K562 (cell line): ENCODE data around the gene RREB1. TPM values are rescaled to one million over a fixed set of nuclear protein-coding genes. Genes with fewer than 3 reads are reported as not detected.

Experiments
- CBFA2T3 ChIP-seq: fragments of 450-650 bp; IDR thresholded peaks from 2 replicates; pipeline ENCODE4 v1.6.1; 2017
- KLF10 ChIP-seq: fragments of 250-450 bp; sonication (Bioruptor Pico); IDR thresholded peaks from 2 replicates; pipeline ENCODE4 v1.6.1; 2021; ENCODE audit warnings: matching md5 sums
- PRMT5 ChIP-seq: sonication (generic); formaldehyde crosslinking; IDR thresholded peaks from 2 replicates; pipeline ENCODE4 v1.5.0; 2020; ENCODE audit warnings: missing genetic modification reagents
- PTTG1 ChIP-seq: fragments of 450-650 bp; IDR thresholded peaks from 2 replicates; pipeline ENCODE4 v1.6.1; 2016; ENCODE audit warnings: low read depth, mild to moderate bottlenecking, missing genetic modification characterization, missing compliant biosample characterization
- PURB ChIP-seq: sonication (generic); formaldehyde crosslinking; IDR thresholded peaks from 2 replicates; pipeline ENCODE4 v1.9.0; 2021; ENCODE audit warnings: low read depth, mild to moderate bottlenecking, missing genetic modification reagents
- RNF2 ChIP-seq: sonication (generic); IDR thresholded peaks from 2 replicates; pipeline ENCODE4 v1.6.1; 2016
- SRF ChIP-seq, 2 experiments: fragments of 250-450, 450-650 bp in 1 of 2; sonication (Bioruptor Pico) in 1 of 2; sonication (generic) in 1 of 2; formaldehyde crosslinking; IDR thresholded peaks; 2 replicates each; pipeline versions ENCODE4 v1.5.0 to v1.5.1; 2020 to 2022; ENCODE audit warnings: mild to moderate bottlenecking in 1 of 2, missing genetic modification reagents in 1 of 2
- TAF1 ChIP-seq: IDR thresholded peaks from 2 replicates; pipeline ENCODE4 v1.6.1; 2011; ENCODE audit warnings: mild to moderate bottlenecking, low read length, moderate library complexity; ENCODE audit not compliant: insufficient read depth, control insufficient read depth, severe bottlenecking; ENCODE audit errors: extremely low read depth
- XRCC5 ChIP-seq: fragments of 200-400 bp; formaldehyde crosslinking; IDR thresholded peaks from 2 replicates; pipeline ENCODE4 v1.6.1; 2017; ENCODE audit warnings: low read depth, mild to moderate bottlenecking, low read length
- ZNF354B ChIP-seq: fragments of 250-450 bp; sonication (Bioruptor Pico); IDR thresholded peaks from 2 replicates; pipeline ENCODE4 v1.4.0; 2020
- ZNF644 ChIP-seq: fragments of 200-800 bp; sonication (Bioruptor generic); IDR thresholded peaks from 2 replicates; pipeline ENCODE4 v1.6.1; 2016; ENCODE audit warnings: low read depth, missing genetic modification characterization, missing compliant biosample characterization
- ZNF780A ChIP-seq: fragments of 250-450 bp; sonication (Bioruptor Pico); IDR thresholded peaks from 2 replicates; pipeline ENCODE4 v1.5.0; 2021; ENCODE audit warnings: mild to moderate bottlenecking
- polyA plus RNA-seq, 8 experiments: library from polyadenylated mRNA; depleted of rRNA in 4 of 8; stranded (reverse) in 5 of 8; unstranded in 3 of 8; fragments of >200 nt; fragmentation: Nextera tagmentation in 2 of 8; fragmentation: Illumina TruSeq in 1 of 8; extraction: Ambion mirVana in 2 of 8; extraction: Trizol in 1 of 8; gene quantifications; 2 replicates each; pipeline versions ENCODE4 v1.2.1 to v1.2.3, GENCODE V29; 2011 to 2014; ENCODE audit warnings: inconsistent platforms in 1 of 8, missing spikeins in 1 of 8
- total RNA-seq, 7 experiments: library from RNA; depleted of rRNA in 6 of 7; stranded (reverse); fragments of >200 nt in 6 of 7; fragmentation: Illumina TruSeq in 2 of 7; extraction: Trizol in 2 of 7; gene quantifications; 2 replicates each; pipeline versions ENCODE4 v1.2.1 to v1.2.3, GENCODE V29; 2011 to 2021; ENCODE audit warnings: low replicate concordance in 1 of 7
- TF ChIP-seq, protein P1 (sequence below): fragments of 250-450 bp; sonication (Bioruptor Pico); IDR thresholded peaks from 2 replicates; pipeline ENCODE4 v1.8.0; 2021; ENCODE audit warnings: mild to moderate bottlenecking, moderate library complexity
- TF ChIP-seq, protein P2 (sequence below), 2 experiments: fragments of 450-650 bp; formaldehyde crosslinking in 1 of 2; IDR thresholded peaks; 2 replicates each; pipeline versions ENCODE4 v1.4.0 to v1.6.1; 2014 to 2020; ENCODE audit warnings: mild to moderate bottlenecking in 2 of 2, borderline replicate concordance in 1 of 2, low read depth in 1 of 2
- TF ChIP-seq, protein P3 (sequence below): IDR thresholded peaks from 3 replicates; pipeline ENCODE4 v1.6.1; 2011; ENCODE audit warnings: borderline replicate concordance, mild to moderate bottlenecking, moderate library complexity; ENCODE audit not compliant: insufficient read length; ENCODE audit errors: extremely low read depth

Gene RREB1
- total and polyA plus RNA-seq, 9 of the 15 experiments (the other 6 are each of a cell fraction or from before 2014, with no cell fraction given): 3.3 to 64.2 (median 19.3) TPM

DNA sequence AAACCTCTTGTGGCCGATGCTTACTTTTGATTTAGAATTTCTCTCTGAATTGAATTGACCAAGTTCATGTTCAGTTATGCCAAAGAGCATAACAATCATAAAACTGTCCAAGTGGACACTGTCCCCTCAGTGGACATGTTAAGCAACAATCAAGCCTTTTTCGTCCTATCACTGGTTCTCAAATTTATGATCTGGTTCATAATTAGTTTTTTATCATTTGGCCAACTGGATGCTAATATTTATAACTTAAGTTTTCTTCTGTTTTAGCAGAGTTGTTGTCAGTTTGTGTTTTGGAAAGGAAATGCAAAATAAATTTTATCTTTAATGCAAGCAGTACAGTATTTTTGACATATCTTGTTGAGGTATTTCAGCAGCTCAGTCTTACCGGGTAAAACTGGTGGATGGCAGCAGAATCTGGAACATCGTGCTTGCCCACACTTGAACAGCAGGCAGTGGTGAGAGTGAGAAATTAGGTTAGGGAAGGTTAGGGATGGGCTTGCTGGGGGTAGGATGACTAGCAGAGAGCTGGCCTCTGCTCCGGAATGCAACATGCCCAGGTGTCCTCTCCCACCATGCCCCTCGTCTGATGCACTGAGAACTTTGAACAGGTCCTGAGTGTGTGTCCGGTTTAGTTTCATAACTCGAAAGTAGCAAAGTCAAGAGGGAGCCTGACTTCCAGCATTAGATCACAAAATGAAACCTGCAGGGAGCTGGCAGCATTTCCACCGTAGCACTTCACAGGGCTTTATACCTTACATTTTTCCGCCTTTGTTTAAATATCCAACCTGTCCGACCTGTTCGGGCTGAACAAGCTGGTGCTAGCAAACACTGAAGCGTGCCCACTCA is 93.1 kb downstream of the RREB1 start (continued):
- TF ChIP-seq, protein P1, sequence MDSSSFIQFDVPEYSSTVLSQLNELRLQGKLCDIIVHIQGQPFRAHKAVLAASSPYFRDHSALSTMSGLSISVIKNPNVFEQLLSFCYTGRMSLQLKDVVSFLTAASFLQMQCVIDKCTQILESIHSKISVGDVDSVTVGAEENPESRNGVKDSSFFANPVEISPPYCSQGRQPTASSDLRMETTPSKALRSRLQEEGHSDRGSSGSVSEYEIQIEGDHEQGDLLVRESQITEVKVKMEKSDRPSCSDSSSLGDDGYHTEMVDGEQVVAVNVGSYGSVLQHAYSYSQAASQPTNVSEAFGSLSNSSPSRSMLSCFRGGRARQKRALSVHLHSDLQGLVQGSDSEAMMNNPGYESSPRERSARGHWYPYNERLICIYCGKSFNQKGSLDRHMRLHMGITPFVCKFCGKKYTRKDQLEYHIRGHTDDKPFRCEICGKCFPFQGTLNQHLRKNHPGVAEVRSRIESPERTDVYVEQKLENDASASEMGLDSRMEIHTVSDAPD (CRISPR knock-in tag): no peak
- TF ChIP-seq KLF10 (CRISPR knock-in tag) (no peak), PRMT5 (CRISPR knock-in tag) (no peak), TAF1 (peak; percentile 22), ZNF644 (tag) (no peak), ZNF780A (CRISPR knock-in tag) (no peak), RNF2 (no peak; the same call in 1 of the 2 replicates), PTTG1 (tag) (no peak), PURB (CRISPR knock-in tag) (no peak), ZNF354B (CRISPR knock-in tag) (no peak), CBFA2T3 (no peak), SRF (CRISPR knock-in tag; IDR thresholded peaks at IDR 0.05) (no peak), XRCC5 (no peak)
- TF ChIP-seq, protein P2, sequence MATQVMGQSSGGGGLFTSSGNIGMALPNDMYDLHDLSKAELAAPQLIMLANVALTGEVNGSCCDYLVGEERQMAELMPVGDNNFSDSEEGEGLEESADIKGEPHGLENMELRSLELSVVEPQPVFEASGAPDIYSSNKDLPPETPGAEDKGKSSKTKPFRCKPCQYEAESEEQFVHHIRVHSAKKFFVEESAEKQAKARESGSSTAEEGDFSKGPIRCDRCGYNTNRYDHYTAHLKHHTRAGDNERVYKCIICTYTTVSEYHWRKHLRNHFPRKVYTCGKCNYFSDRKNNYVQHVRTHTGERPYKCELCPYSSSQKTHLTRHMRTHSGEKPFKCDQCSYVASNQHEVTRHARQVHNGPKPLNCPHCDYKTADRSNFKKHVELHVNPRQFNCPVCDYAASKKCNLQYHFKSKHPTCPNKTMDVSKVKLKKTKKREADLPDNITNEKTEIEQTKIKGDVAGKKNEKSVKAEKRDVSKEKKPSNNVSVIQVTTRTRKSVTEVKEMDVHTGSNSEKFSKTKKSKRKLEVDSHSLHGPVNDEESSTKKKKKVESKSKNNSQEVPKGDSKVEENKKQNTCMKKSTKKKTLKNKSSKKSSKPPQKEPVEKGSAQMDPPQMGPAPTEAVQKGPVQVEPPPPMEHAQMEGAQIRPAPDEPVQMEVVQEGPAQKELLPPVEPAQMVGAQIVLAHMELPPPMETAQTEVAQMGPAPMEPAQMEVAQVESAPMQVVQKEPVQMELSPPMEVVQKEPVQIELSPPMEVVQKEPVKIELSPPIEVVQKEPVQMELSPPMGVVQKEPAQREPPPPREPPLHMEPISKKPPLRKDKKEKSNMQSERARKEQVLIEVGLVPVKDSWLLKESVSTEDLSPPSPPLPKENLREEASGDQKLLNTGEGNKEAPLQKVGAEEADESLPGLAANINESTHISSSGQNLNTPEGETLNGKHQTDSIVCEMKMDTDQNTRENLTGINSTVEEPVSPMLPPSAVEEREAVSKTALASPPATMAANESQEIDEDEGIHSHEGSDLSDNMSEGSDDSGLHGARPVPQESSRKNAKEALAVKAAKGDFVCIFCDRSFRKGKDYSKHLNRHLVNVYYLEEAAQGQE (IDR thresholded peaks at IDR 0.05; ENCODE audit: borderline replicate concordance): peak; percentile 76
- TF ChIP-seq, protein P2 (CRISPR knock-in tag; IDR thresholded peaks at IDR 0.05; ENCODE audit: low read depth): no peak
- TF ChIP-seq, protein P3, sequence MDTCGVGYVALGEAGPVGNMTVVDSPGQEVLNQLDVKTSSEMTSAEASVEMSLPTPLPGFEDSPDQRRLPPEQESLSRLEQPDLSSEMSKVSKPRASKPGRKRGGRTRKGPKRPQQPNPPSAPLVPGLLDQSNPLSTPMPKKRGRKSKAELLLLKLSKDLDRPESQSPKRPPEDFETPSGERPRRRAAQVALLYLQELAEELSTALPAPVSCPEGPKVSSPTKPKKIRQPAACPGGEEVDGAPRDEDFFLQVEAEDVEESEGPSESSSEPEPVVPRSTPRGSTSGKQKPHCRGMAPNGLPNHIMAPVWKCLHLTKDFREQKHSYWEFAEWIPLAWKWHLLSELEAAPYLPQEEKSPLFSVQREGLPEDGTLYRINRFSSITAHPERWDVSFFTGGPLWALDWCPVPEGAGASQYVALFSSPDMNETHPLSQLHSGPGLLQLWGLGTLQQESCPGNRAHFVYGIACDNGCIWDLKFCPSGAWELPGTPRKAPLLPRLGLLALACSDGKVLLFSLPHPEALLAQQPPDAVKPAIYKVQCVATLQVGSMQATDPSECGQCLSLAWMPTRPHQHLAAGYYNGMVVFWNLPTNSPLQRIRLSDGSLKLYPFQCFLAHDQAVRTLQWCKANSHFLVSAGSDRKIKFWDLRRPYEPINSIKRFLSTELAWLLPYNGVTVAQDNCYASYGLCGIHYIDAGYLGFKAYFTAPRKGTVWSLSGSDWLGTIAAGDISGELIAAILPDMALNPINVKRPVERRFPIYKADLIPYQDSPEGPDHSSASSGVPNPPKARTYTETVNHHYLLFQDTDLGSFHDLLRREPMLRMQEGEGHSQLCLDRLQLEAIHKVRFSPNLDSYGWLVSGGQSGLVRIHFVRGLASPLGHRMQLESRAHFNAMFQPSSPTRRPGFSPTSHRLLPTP: no peak
